HT-29 (cell line): Measurements from ENCODE around the gene GREM2. TPM values are rescaled to one million over a fixed set of nuclear protein-coding genes. Genes with fewer than 3 reads are reported as not detected.

ENCODE experiments used
- DNase-seq: peaks from one replicate; pipeline ENCODE4 v3.0.0-alpha.2; 2015; ENCODE audit warnings: low spot score
- total RNA-seq: library from RNA; depleted of rRNA; stranded (reverse); fragments of >200 nt; shearing (Covaris generic); gene quantifications from 2 replicates; pipeline ENCODE4 v1.2.3, GENCODE V29; 2014

The GREM2 gene
- total RNA-seq, 1 experiment from 2014 or later: not detected

DNA sequence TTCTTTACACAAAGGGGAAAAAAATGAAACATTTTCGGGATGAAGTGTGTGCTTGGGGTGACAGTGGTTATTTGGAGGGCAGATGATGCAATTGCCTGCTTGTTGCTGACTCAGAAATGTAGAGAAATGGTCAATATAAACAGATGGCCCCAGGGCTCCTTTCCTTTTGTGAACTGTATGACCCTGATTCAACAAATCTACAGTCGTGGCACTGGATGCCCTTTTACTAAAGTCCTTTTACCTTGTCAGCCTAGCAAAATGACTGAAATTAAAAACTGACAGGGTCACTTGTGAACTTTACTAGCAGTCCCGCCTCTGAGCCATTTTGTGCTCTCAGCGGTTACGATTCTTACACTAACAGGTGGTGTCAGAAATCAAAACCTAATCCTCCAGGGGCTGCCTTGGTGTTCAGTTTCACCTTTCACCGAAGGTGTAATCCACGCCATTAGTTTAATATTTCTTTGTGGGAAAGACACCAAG is 49.8 kb downstream of the GREM2 start:
- no peak for DNase-seq

DNA sequence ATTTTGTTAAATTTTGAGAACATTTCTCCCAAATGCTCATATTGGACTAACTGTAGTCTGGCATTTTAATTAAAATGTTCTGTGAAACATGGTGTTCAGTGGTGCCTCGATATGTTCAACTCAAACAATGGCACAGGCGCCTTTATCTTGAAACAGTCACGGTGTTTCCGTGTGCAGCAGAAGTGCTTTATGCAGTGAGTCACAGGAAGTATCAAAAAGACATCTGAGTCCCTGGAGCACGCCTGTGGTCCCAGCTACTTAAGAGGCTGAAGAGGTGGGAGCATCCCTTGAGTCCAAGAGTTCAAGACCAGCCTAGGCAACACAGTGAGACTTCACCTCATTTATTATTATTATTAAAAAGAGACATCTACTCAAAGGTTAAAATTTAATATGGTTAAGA is 52.2 kb downstream of the GREM2 start:
- DNase-seq: no peak

DNA sequence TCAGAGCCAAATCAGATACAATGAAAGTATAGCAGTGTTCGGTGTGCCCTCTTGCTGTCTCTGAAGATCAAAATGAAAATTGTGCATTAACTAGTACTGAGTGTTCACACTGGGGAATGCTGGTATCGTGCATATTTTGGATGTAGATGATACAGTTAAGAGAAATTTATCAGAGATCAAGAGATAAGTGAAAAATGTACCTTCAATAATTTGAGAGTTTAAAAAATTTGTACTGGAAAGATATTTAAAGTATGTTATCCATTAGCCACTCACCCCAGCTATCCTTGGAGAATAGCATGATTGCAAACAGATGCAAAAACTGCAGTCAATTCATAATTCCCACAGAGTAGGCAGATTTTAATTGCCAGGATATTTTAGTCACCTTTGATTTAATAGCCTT is 56.4 kb downstream of the GREM2 start:
- DNase-seq: no peak

DNA sequence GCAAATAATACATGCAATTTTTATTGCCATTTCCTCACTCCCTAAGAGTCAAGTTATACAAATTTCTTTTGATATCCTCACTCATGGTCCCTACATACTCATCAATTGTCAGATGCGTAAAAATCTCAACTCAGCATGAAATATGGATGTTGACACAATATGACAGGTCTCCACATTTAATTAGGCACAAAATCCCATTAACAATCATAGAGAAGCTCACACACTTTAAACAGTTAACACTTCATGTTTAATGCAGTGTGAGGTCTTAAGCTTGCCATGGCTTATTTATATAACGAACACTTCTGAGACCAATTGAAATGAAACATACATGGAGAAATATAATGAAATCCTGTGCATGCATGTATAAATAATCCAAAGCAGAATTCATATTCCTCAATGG is 58.6 kb downstream of the GREM2 start:
- no peak for DNase-seq

DNA sequence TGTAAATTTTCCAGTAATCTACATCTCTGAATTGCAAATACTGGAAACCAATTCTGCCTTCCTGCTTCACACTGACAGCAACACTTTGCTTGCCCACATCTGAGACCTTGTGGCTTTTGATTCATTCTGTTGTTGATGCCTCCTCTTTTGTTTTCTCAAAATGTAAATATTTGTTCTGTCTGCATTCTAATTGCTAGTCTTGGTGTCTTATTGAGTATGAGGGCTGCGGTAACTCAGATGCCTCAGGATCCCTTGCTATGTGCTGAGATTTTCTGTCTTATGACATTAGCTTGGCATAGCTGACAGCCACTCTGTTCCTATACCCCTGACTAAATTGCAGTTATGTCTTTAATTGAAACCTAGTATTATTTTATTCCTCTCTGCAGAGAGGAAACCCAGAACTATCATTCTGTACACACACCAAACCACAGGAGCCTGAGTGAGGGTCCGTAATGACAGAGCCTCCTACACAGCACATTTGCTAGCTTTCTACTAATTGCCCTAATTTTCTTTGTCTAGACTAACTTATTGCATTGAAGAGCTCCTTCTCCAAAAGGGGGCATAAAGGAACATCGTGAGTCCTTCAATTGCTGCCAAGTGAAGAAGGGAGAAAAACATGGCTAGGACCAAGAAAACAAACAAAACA is 72.1 kb downstream of the GREM2 start:
- no peak for DNase-seq

DNA sequence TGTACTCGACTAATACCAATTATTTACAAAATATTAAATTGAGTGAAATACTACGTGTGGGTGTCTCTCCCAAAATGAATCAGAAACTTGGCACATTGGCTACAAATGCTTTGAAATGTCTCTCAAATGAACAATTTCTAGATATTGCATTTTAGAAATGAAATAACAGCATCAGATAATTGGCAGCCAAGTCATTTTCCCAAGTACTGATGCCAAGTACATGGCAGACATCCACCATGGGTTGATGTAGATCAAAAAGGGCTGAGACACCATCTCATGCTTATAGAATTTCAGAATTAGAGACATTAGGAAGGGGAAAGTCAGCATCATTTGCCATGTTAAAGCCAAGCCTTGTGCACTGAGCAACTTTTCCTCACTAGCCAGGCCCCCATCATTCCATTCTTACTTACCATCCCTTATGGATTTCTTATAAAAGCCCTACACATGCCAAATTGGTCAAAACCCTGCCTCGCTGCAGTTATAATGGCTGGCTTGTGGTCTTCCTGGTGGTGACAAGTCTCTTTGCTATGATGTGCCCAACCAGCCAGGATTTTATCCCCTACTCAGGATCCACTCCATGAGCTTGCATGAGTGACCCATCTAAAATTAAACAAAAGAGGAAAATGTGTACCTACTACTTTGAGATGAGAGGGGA is 73.1 kb downstream of the GREM2 start:
- DNase-seq: no peak

DNA sequence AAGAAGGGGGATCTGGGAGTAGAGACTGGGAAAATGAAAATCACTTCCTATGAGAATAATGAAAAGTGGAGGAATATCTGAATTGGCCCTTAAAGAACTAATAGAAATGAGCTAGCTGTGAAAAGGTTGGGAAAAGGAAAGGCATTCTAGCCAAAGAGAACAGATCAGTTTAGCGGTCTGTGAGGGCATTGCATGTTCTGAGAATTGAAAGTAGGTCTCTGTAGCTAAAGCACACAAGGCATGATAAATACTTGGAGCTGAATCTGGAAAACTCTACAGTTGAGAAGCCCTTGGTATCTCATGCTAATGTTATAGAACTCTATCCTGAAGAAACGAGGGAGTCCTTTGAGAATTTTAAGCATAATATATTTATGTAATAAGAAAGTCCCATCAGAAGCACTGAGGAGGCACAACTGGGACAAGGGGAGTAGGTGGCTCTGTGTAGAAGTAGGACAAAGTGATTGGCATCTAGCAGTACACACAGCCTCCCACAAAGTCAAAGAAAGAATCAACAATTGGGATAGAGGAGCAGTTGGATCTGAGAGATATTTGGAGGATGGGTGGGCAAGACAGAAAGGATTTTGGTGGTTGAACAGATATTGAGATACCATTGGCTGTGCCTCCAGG is 78.7 kb downstream of the GREM2 start:
- DNase-seq: no peak

DNA sequence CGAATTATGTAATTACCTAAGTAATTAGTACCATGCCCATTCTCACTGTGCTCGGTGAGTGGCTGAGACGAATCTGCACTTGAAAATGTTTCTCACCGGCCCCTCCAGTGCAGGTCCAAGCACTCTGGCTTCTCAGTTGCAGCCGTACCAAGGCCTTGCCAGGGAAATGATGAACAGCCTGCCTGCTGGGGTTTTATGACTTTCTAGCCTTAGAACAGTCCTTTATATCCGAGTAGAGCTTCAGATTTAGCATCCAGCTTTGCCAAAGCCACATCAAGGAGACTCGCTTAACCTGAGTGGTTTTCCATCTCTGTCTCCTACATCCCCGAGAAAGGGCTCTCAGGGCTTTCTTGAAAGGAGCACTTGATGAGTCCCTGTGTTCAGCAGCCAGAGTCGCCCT is 83.4 kb downstream of the GREM2 start:
- no peak for DNase-seq

DNA sequence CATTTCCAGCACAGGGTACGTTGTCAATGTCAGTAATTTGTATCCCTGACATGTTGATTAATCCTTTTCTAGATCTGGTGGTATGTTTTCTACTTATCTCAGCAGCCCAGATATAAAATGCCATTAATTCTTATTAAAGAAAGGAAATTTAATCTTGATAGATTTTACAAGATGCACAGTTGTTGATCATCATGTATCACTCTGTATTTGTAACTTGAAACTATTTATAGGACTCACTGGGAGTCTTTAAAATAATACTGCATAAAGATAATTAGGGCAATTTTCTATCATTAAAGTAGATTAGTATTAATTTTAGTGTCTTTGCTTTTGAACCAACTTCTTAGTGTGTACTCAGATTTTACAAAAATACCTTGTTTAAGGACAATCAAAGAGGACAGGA is 84.9 kb downstream of the GREM2 start:
- no peak for DNase-seq

DNA sequence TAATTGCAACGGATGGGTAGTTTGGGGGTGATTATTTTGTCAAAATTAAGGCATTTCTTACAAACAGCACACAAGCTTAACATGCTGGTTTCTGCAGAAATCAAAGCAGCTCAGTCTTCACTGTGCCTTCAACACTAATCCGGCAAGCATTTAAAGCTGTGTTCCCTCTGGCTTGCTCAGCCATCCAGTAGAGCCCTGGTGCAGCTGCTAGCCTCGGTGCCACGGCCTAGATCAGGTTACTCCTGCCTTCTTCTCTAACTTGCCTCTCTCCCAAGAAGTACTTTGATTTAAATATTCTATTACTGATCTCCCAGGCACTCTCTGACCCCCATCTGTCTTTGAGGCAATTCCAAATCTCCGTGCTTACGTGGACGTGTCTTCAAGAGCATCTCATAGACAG is 85.6 kb downstream of the GREM2 start:
- no peak for DNase-seq

DNA sequence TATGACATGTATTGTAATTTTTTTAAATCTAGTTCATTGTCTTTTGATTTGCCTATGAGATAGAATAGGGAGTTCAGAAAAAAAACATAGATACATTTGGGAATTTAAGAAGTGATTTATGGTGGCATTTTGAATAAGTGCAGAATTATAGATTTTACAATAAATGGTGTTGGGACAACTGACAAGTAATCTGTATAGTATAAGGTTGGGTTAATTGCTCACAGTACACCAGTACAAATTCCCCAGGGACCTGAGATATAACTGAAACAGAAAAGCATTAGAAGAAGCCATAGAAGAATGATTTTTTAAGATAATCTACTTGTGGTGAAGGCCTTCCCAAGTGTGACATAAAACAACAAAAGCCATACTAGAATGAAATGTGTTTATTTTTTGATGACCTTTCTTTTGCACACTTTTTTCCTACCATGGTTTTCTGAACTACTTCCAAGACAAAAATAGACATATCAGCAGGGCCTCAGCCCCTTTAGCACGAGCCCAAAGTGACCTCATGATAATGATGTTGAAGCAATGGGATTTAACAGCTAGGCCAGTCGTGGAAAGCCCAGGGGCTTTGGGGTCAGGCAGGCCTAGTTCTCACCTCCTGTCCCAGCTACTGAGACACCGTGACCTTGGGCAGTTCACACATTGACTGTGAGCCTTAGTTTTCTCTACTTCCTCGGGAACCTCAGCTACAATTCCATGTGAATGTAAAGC is 87.4 kb downstream of the GREM2 start:
- DNase-seq: no peak

DNA sequence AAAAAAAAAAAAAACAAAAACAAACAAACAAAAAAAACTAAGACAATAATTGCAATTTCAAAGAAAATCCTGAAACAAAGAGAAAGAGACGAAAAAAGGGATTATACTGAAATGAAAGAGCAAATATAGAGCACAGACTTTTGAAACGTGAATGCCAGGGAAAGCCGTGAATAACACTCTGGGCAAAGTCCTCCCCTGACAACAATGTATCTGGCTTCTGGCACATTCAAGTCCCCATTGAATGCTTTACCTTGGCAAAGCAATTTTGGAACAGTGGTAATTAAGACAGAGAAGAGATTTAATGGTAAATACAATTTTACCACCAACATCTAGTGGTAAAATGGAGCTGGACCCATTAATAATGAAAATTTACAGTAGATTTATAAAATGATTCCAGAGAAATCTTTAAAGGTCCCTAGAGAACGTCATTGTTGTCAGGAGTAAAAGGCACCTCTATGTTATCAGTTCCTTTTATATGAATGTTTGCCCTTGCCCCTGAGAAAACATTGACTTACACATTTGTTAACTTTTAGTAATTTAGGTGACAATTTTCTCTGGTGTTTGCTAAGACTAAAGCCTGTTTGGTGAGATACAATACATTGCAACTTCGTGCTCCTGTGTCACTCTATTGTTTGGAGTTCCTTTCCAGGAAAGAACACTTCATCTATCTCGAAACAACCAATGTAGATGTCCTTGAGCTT is 89.7 kb downstream of the GREM2 start:
- no peak for DNase-seq

DNA sequence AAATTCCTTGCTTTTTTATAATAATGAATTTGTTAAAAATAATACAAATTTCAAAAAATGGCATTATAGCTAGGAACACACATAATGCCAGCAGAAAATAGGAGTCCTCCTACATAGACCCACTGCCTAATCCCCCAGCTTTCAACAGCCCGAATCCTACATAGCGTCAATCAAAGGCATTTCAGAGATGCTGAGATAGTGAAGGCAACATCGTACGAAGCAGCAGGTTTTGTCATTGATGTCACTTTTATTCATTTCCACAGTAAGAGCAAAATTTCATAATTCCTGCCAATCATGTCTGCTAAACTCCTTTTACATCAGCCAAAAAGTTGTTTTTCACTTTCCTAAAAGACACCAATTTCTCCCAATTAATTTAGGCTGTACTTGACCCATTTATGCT is 94.1 kb downstream of the GREM2 start:
- no peak for DNase-seq

DNA sequence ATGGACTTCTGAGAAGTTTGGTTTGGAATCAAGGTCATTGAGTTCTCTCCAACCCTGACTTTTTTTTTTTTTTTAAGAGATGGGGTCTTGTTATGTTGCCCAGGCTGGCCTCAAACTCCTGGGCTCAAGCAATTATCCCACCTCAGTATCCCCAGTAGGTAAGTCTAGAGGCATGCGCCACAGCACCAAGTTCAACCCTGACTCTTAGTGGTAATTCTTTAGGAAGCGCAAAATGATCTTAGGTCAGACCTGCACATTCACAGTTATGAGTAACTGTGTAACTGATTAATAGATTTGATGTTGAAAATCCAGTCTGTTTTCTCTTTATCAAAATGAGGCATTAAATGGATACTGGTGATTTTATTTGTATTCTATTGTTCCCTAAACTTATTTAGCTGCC is 95.9 kb downstream of the GREM2 start:
- DNase-seq: no peak

DNA sequence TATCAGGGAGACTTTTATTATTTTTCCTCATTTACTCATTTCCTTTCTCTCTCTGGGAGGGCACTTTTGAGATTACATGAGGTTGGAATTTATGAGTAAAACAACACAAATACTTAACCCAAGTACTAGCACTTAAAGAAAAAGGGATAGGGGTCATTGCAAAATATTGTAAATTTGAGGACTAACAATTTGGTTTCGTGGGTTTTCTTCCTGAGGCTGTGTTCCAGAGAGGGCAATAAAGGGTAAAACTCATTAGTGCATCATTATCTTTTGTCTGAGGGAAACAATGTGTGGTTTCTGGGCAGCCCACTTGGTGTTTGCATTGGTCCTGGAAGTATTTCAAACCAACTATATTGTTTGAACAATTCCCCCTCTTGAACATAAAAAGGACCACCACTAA is 96.5 kb downstream of the GREM2 start:
- peak; percentile 6 for DNase-seq

DNA sequence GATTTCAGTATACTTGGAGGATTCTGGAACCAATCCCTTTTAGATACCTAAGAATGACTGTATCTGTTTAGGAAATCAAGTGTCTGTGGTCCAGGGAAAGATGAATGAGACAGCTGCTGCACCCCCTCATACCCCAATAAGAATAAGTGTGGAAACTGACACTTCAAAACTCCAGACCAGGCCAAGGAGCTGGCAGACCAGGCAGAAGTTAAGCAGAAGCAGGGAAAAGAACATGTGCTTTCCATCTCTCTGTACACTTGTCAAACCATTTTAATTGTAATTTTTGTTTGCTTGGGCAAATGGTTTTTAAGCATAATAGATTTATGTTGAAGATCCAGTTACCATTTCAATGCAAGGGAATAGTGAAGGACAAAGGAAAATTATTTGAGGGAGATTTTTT is 100.2 kb downstream of the GREM2 start:
- DNase-seq: no peak

DNA sequence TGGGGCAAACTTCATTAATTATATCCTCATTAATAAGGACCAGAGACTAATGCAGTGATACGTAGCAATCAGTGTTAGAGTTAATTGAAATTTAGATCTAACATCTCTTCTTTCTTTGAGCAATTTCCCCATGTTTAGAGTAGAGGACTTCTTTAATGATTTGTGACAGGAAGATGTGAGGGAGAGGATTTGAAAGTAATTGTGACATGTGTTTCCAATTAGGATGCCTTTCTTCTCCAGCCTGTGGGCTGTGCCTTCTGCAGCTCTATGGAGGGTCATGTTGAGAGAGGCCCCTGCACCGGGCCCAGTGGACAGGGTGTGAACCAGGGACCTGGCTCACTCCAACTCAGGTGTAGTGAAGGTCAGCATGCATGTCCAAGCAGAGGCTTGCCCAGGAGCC is 103.0 kb downstream of the GREM2 start:
- DNase-seq: no peak

DNA sequence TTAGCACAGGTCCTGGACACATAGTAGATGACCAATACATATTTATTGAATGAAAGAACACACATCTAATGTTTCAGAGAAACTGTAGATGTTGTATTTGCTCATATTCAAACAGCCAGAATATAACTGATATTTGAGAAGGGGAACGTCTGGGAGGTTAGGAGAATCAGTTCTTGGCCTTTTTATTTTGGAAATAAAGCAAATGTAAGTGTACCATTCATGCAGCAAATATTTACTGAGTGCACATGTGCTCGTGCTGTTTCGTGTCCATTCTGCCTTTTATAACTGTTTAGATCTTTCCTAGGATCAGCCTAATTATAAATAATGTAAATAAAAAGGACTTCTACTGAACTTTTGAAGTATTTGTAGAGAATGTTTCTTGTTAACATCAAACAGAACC is 103.8 kb downstream of the GREM2 start:
- no peak for DNase-seq

DNA sequence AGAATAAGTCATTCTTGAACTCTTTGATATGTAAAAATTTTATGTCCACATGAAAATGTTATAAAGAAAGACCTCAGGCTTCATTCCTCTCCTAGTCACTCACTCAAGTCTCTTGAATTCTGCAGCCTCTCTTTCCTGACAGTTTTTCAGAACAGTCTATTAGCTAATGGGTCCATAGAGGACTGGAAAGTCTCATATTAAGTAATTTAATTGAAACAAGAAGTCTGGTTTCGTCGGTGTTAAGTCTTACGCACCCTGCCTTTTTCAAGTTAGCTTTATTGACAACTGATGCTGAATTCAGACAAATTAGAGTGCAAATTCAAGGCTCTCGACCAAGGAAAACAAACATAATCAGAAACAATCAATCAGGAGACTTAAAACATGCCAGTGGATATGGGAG is 105.8 kb downstream of the GREM2 start:
- no peak for DNase-seq

DNA sequence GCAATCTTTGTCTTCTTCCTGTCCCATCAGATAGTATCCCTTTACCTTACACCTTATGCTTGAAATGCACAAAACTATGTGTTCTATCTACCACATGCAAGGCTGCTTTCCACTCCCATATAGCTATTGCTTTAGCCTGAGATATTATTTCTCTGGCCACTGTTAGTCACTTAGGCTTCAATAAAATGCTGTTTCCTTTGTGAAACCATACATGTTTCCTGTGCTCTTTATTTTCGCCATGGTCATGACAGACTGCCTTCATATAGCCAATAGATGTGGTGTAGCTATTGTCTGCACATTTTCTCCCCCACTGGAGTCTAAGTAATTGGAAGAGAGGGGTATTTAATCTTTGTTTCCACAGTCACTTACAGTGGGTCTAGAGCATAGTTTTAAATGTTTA is 108.4 kb downstream of the GREM2 start:
- DNase-seq: no peak

DNA sequence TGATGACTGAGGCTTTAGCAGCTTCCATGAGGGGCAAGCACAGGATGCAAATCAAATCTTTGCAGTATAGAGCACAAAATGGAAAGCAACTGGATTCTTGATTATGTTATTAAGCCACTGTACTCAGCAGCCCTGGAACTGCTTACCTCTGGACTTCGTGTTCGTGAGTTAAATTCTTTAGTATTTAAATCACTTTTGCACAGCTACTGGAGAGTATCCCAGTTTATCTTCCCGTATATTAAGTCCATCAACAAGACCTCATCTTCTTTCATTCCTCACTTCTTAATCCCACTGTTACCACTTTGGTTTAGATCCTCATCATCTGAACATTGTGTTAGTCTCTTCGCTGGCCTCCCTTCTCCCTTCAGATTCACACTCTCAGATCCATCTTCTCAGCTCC is 108.9 kb downstream of the GREM2 start:
- no peak for DNase-seq

DNA sequence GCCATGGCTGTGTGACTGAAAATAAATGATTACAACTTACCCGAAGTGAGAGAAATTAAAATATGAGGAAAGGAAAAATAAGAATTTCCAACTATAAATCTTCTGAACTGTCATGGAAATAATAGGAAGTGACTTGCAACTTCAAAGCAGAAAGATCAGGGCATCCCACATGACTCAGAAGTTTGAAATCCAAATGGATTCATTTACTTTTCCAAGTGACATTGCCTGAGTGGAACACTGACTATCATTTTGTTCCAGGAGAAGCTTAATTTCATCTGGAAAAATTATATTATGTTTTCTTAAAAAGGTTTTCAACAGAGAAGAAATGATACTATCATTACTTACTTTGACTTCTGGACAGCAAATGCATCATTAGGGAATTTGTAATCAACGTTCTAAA is 110.8 kb downstream of the GREM2 start:
- DNase-seq: no peak
